Islet of Langerhans (tissue), 1 donor: Measurements from ENCODE around the gene PCSK6.

Experiments used
- FAIRE-seq: peaks from one replicate; lab custom pipeline; 2011; peaks lifted over from hg19 to GRCh38; lab: Jason Lieb, UNC

PCSK6 gene

DNA sequence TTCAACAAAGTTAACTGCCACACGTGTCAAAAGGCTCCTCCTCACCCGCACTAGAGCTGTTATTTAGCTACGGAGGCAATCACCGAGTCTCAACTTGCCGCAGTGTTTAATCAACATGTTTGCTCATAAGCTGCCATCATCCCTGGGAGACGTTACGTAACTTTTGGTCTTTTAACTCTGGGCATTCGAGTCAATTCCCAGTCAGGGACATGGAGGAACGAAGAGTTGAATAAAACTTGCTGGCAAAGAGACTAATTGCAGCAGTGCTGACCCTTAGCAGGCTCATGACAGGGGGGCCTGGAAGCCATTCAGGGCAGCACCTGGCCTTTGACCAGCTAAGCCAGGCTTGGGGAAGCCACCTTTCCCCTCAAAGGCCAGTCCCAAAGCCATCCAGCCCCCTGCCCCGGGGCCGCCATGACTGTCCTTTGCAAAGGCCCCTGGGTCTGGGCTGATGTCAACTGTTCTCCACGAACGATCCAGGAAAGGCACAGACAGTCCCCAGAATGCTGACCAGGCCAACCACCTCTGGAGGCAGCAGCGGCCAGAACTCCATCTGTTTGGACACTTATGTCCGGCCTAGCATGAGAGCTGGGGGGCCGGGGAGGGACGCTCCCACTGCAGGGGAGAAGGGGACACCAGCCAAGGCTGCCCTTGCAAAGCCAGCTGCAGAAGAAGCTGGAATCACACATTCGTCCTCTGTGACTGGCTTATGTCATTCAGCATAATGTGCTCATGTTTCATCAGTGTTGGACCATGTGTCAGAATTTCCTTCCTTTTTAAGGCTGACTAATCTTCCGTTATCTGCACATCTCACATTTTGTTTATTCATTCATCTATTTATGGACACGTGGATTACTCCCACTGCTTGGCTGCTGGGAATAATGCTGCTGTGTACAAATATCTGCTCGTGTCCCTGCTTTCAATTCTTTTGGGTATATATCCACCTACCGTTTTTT, 43.7 kb downstream of the PCSK6 start:
- FAIRE-seq = no peak

- no peak for FAIRE-seq
Observed at GRCh38 chr15:101444807-101445508, 44.5 kb downstream of the PCSK6 start.

DNA sequence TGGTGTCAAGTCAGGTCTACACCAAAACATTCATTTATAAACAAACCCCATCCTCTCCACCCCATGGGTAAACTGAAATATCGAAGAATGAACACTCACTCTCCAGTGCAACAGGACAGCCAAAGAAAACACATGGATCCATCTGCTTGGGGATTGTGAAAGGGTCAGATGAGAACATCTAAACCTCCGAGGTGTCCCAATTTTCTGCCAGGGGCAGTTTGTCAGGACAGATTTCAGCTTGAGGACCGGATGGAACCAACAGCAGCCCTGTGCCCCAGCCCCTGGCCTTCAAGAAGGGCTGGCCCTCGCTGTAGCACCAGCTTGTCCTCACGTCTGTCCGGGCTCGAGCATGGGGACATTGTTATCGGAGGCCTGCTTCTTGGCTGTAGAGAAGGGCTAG, 45.5 kb downstream of the PCSK6 start:
- no peak for FAIRE-seq

GRCh38 chr15:101442272-101442671, 47.2 kb downstream of the PCSK6 start:
- no peak for FAIRE-seq

- no peak for FAIRE-seq
Observed at GRCh38 chr15:101441696-101442095, 47.8 kb downstream of the PCSK6 start.

DNA sequence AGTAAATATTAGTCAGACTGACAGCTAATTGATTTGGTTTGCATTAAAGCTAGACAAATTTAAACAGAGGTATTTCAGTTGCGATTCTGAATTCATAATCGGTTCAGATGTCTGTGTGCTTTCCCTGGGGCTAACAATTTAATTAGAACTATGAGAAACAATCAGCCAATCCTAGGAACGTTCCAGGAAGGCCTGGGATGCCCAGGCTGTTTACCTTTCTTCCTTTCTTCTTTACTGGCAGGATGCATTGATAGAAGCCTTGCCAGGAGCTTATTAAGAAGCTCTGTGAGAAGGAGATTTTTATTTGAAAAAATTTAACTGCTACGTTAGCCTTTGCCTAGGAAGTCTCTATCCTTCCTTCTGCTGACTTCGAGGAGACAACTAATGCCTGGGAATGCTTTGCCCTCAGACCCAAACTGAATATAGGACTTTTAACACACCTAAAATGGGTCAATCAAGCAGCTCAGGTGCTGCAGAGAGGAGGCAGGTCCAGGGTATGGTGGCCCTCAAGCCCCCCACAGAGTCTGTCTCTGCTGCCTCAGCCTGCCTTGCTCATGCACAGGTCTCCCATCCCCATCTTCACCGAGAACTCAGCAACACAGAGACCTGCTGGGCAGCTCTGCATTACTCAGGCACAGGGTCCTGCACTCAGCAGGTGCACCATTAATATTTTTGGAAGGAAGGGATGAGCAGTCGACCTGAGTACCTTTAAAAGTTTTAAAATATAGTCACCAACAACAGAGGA, 48.5 kb downstream of the PCSK6 start:
- no peak for FAIRE-seq

GRCh38 chr15:101439920-101440319, 49.6 kb downstream of the PCSK6 start:
- FAIRE-seq = no peak

DNA sequence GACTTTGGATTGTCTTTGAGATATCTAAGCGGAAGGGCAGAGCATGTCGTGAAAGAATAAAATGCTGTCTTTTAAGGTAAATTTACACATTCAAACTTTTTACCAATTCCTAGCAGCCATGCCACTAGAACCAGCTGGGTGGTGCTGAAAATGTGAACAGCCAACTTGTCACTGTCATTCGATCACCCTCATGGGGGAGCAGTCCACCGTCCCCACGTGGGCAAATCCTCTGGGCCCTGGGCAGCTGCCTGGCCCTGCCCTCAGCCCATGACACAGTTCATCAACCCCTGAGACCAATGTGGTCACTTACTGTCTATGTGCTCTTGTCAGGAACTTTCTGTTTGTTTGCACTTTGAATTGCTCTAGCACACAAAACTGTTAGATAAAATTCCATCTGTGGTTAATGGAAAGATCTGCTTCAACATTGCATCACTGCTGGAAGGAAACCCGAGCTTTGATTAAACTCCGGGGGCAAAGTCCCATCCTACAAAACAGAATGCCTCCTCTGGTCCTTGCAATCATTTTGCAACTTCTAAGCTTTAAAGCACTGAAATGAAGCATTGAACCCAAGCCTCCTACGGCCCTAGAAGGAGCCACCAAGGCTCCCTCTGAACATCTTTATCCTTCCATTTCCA, 50.1 kb downstream of the PCSK6 start:
- FAIRE-seq = no peak

DNA sequence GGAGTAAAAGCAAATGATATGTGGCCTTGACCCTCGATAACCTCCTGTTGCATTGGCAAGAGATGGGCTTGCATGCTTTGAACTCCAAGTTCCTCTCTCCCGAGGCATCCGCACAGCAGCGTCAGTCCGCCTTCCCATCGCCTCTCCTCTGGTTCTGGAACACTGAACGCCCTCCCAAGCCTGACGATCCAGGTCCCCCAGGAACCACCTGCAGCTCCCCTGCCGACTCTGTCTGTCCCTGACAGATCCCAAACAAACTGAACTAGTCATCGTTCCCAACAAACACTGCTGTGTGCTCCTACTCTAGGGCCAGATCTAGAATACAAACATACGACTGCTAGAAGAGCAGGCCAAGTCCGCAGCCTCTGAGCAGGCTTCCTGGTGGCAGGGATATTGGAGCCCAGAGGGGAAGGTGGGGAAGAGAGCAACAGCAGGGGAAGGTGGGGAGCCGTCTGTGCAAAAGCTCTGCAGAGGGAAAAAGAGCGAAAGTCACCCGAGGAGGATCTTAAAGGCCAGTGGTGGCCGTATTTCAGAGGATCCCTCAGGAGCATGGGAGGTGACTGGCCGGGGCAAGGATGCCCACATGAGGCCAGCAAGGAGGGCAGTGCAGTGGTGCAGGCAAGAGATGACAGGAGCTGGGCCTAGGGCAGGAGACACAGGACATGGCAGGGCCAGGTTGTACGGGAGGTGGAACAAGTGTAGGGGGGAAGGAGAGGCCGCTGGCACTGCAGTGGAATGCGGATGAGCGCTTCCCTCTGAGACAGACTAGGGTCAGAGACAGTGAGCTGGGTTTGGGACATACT, 50.8 kb downstream of the PCSK6 start:
- FAIRE-seq = no peak

- no peak for FAIRE-seq
Observed at GRCh38 chr15:101437618-101438481, 51.7 kb downstream of the PCSK6 start.

DNA sequence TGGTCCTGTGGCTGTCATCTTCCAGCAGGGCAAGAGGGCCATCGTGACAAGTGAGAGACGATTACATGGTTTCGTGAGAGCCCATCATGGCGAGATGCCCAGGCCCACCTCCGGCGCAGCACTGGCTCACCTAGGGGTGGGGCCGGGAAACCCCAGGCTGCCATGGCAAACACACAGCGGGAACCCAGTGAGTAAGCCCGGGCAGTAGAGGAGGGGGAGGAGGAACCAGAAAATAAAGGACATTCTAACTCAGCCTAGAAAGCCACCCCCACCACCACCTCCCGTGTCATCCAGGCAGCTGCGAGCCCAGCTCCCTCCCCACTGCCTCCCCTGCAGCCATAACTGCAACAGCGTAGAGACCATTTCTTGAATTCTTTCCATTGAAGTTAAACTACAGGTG, 52.3 kb downstream of the PCSK6 start:
- no peak for FAIRE-seq

GRCh38 chr15:101436526-101436925, 53.0 kb downstream of the PCSK6 start:
- FAIRE-seq = no peak

- no peak for FAIRE-seq
Observed at GRCh38 chr15:101435761-101436160, 53.7 kb downstream of the PCSK6 start.

DNA sequence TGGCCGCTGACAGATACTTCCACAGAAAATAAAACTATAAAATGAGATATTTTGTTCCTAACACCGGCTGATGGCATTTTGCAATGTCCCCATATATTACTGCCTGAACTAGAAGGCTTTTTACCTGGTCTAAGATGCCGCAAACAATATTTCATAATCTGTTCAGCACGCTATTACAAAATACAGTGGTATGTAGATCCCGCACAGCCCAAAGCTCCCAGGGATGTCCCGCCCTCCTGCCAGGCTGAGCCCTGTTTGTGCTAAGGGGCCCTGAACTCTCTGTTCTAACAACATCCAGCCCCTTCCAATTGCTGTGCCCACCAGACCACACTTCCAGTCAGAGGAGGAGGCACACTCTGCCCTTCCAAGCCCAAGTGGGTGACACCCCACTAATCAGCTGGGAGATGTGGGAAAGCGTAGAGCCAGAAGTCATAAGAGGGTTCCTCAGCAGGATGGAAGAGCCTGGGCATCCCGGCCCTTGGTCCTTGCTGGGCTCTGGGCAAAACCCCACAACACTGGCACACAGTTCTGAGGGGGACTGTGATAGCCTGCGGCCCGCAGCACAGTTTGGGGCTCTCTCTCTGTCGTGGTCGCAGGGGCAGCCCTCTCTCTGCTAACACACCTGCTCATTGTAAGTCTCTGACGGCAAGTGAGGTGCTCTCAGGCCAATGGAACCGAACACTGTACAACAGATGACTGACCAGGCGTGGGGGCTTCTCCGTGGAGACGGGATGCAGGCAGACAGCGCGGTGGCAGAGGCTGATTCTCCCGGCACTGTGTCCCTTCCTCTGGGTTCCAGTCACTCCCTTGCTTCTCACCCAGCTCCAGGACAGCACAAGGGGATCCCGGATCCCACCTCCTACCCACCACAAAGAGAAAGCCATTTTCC, 55.2 kb downstream of the PCSK6 start:
- FAIRE-seq = no peak

DNA sequence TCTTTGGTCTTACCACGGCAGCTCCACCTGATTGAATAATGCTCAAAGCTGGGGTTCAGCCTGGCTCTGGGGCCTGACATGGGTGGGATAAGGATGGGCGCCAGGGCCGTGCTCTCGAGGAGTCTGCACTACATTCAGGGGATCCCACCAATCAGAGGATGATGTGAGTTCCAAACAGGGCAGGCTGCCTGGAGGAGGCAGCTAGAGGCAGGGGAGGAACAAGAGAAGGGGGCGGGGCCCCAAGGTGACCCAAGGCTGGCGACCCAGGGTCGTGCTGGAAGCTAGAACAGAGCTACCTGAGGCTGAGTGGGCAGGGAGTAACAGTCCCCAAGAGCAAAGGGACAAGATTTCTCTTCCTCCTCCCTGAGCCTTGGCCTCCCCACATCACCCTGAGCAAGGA, 56.1 kb downstream of the PCSK6 start:
- FAIRE-seq = no peak

GRCh38 chr15:101432982-101433381, 56.5 kb downstream of the PCSK6 start:
- no peak for FAIRE-seq

DNA sequence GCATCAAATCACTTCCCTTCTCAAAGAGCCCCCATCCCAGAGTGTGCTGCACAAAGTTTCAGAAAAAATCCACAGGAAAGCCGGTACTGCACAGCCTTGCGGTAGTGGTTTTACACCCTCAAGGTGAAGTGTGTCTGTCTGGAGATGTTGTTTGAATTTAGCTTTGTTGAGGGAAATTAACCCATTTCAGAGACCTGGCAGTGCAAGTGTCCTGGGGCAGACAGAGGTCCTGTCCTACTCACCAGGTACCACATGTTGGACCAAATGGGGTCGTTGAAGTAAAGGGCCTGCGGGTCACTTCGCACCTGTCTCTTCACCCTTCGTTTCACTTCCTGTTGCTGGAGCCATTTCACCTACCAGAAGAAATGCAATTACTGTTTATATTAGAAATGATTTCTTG, 57.8 kb downstream of the PCSK6 start:
- no peak for FAIRE-seq

DNA sequence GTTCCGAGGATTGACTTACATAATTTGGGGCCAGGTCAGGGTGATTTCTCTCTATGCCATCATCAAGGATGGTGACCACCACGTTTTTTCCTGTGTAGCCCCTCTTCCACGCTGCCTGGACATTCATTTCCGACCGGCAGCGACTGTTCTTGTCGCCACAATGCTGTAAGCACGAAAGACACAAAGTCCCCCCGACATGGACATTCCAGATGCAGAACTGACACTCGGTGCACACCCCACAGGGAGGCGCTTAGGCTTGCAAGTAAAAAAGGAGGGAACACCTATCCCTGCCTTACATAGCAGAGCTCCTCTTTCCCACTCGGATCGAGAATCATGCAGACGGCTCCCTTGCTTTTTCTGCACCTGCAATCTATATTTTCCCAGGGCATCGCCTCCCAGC, 58.2 kb downstream of the PCSK6 start:
- FAIRE-seq = no peak

GRCh38 chr15:101429646-101430045, 59.9 kb downstream of the PCSK6 start:
- no peak for FAIRE-seq
